HepG2 (cell line): ENCODE data around the gene DDX54. TPM values are rescaled to one million over a fixed set of nuclear protein-coding genes. Genes with fewer than 3 reads are reported as not detected.
A peak's percentile ranks its signal among the peaks of the same experiment; 100 is the strongest.

ENCODE experiments used
- GABPB1 ChIP-seq: IDR thresholded peaks from 2 replicates; pipeline ENCODE4 v1.6.1; 2016; ENCODE audit warnings: mild to moderate bottlenecking, missing genetic modification reagents, moderate library complexity, missing compliant biosample characterization
- KDM5B ChIP-seq: sonication (generic); formaldehyde crosslinking; IDR thresholded peaks from 2 replicates; pipeline ENCODE4 v1.4.0; 2020; ENCODE audit warnings: missing genetic modification reagents, mild to moderate bottlenecking, borderline replicate concordance
- NKX3-1 ChIP-seq: sonication (generic); formaldehyde crosslinking; IDR thresholded peaks from 2 replicates; pipeline ENCODE4 v1.5.0; 2020; ENCODE audit warnings: missing genetic modification reagents
- RXRB ChIP-seq: IDR thresholded peaks from 2 replicates; pipeline ENCODE4 v1.6.1; 2016; ENCODE audit warnings: borderline replicate concordance, missing genetic modification reagents, missing compliant biosample characterization
- SOX13 ChIP-seq, 3 experiments: fragments of 450-650 bp in 1 of 3; sonication (generic) in 1 of 3; formaldehyde crosslinking in 1 of 3; IDR thresholded peaks in 2 of 3; conservative IDR thresholded peaks in 1 of 3; 2 replicates each; pipeline versions ENCODE4 v1.5.0 to v1.6.1; 2016 to 2020; ENCODE audit warnings: antibody characterized with exemption in 1 of 3, mild to moderate bottlenecking in 1 of 3, missing compliant biosample characterization in 1 of 3, missing genetic modification reagents in 1 of 3, moderate library complexity in 1 of 3
- TCF7L2 ChIP-seq: IDR thresholded peaks from 2 replicates; pipeline ENCODE4 v1.6.1; 2011; ENCODE audit warnings: mild to moderate bottlenecking, low read depth, low read length, moderate library complexity
- ZFP1 ChIP-seq: IDR thresholded peaks from 2 replicates; pipeline ENCODE4 v1.6.1; 2016
- ZFP62 ChIP-seq: sonication (generic); formaldehyde crosslinking; IDR thresholded peaks from 2 replicates; pipeline ENCODE4 v1.4.0; 2020; ENCODE audit warnings: missing genetic modification reagents
- ZIK1 ChIP-seq: sonication (generic); formaldehyde crosslinking; IDR thresholded peaks from 2 replicates; pipeline ENCODE4 v1.5.0; 2020; ENCODE audit warnings: mild to moderate bottlenecking, low read depth, missing genetic modification reagents, borderline replicate concordance
- ZNF121 ChIP-seq: sonication (generic); formaldehyde crosslinking; IDR thresholded peaks from 2 replicates; pipeline ENCODE4 v1.5.0; 2020; ENCODE audit warnings: mild to moderate bottlenecking, missing genetic modification reagents
- ZNF432 ChIP-seq: sonication (generic); formaldehyde crosslinking; IDR thresholded peaks from 2 replicates; pipeline ENCODE4 v1.5.0; 2020; ENCODE audit warnings: missing genetic modification reagents, mild to moderate bottlenecking, borderline replicate concordance
- ZNF446 ChIP-seq: sonication (generic); formaldehyde crosslinking; IDR thresholded peaks from 2 replicates; pipeline ENCODE4 v1.5.0; 2020; ENCODE audit warnings: mild to moderate bottlenecking, missing genetic modification reagents
- ZNF552 ChIP-seq: sonication (generic); formaldehyde crosslinking; IDR thresholded peaks from 2 replicates; pipeline ENCODE4 v1.9.0; 2022; ENCODE audit warnings: missing genetic modification reagents, mild to moderate bottlenecking, borderline replicate concordance
- polyA plus RNA-seq, 8 experiments: library from polyadenylated mRNA; depleted of rRNA in 3 of 8; stranded (reverse) in 7 of 8; unstranded in 1 of 8; fragments of >200 nt; fragmentation: Illumina TruSeq in 4 of 8; extraction: Trizol in 4 of 8; gene quantifications; 2 replicates each; pipeline versions ENCODE4 v1.2.1 to v1.2.3, GENCODE V29; 2011 to 2016; ENCODE audit warnings: low read depth in 4 of 8, missing spikeins in 1 of 8, mixed read lengths in 1 of 8; ENCODE audit not compliant: insufficient read depth in 1 of 8
- total RNA-seq, 5 experiments: library from RNA; depleted of rRNA; stranded (reverse); fragments of >200 nt; fragmentation: Illumina TruSeq; extraction: Trizol; gene quantifications; 2 replicates each; pipeline ENCODE4 v1.2.3, GENCODE V29; 2016; ENCODE audit warnings: low read depth in 1 of 5
- TF ChIP-seq, protein P1 (sequence below): sonication (generic); formaldehyde crosslinking; IDR thresholded peaks from 2 replicates; pipeline ENCODE4 v1.4.0; 2020; ENCODE audit warnings: missing genetic modification reagents; ENCODE audit errors: not compliant biosample characterization
- TF ChIP-seq, protein P2 (sequence below): IDR thresholded peaks from 2 replicates; pipeline ENCODE4 v1.6.1; 2016; ENCODE audit warnings: missing genetic modification reagents, missing compliant biosample characterization
- TF ChIP-seq, protein P3 (sequence below): sonication (generic); formaldehyde crosslinking; IDR thresholded peaks from 2 replicates; pipeline ENCODE4 v1.8.0; 2022; ENCODE audit warnings: missing genetic modification reagents, low read depth, mild to moderate bottlenecking, borderline replicate concordance
- TF ChIP-seq, protein P4 (sequence below): IDR thresholded peaks from 2 replicates; pipeline ENCODE4 v1.6.1; 2016; ENCODE audit warnings: missing biosample characterization, missing genetic modification reagents, low read depth
- TF ChIP-seq, protein P5 (sequence below): sonication (generic); formaldehyde crosslinking; IDR thresholded peaks from 2 replicates; pipeline ENCODE4 v1.9.0; 2021; ENCODE audit warnings: missing genetic modification reagents, mild to moderate bottlenecking, borderline replicate concordance
- TF ChIP-seq, protein P6 (sequence below): sonication (generic); formaldehyde crosslinking; IDR thresholded peaks from 2 replicates; pipeline ENCODE4 v1.9.0; 2021; ENCODE audit warnings: missing genetic modification reagents, borderline replicate concordance

Gene DDX54
- total and polyA plus RNA-seq, 2 of the 13 experiments (the other 11 are each of a cell fraction or from before 2014, with no cell fraction given) = 59.7 to 61.1 TPM

DNA sequence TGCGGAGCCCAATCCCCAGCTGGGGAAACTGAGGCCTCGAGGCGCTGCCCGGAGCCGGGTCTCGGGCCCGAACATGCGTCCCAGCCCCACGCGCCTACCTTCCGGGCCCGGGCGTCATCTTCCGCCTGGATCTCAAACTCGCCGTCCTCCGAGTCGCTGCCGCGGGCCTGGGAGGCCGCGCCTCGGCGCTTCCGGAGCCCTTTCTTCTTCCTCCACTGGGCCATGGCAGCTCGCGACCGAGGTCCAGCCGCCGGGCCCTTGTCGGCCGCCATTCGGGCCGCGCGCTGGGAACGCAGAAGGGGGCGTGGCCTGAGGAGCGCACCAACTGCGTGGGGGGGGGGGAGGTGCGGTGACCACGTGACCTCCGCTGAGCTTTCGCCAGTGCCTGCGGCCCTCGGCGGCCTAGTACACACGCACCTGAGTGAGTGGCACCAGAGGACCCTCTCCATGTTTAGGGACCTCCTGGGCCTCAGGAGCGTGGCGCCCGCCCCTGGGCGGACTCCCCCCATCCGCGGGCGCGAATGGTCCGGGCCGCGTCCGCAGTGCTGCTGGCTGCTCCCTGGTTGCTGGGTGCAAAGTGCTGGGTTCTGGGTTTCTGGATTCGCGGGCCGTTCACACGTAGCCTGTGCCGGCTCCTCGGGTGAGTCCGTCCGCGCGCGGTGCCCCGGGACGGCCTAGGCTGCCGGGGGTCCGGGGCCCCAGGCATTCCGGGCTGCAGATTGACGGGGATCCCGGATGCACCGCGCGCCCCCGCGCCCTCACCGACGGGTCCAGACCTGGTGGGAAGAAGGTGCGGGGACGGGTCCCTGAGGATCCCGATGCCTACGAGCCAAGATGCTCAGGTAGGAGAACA, at the start of gene DDX54, which contains the start of gene RITA1 (continued):
- TF ChIP-seq, protein P1, sequence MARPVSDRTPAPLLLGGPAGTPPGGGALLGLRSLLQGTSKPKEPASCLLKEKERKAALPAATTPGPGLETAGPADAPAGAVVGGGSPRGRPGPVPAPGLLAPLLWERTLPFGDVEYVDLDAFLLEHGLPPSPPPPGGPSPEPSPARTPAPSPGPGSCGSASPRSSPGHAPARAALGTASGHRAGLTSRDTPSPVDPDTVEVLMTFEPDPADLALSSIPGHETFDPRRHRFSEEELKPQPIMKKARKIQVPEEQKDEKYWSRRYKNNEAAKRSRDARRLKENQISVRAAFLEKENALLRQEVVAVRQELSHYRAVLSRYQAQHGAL (CRISPR knock-in tag) = no peak
- TF ChIP-seq GABPB1 (CRISPR knock-in tag) (peak; percentile 84; the same call in 1 of the 2 replicates), ZIK1 (CRISPR knock-in tag) (peak; percentile 81; the same call in 1 of the 2 replicates), SOX13 (IDR thresholded peaks at IDR 0.05) (no peak; the same call in 1 of the 2 replicates), SOX13 (CRISPR knock-in tag; conservative IDR thresholded peaks at IDR 0.05 in 1 of 2, IDR thresholded peaks at IDR 0.05 in 1 of 2) (no peak), RXRB (CRISPR knock-in tag) (peak; percentile 64; the same call in 1 of the 2 replicates), ZNF432 (0 out of 2 replicates have a peak, but pooled peaks have one; percentile 7), KDM5B (CRISPR knock-in tag) (peak; percentile 74), ZNF121 (CRISPR knock-in tag) (peak; percentile 47; the same call in 1 of the 2 replicates), TCF7L2 (no peak), ZFP1 (no peak; the same call in 1 of the 2 replicates), ZNF552 (peak; percentile 82), ZFP62 (CRISPR knock-in tag) (no peak), ZNF446 (CRISPR knock-in tag) (no peak), NKX3-1 (CRISPR knock-in tag) (peak; percentile 18; the same call in 1 of the 2 replicates)
- TF ChIP-seq, protein P2, sequence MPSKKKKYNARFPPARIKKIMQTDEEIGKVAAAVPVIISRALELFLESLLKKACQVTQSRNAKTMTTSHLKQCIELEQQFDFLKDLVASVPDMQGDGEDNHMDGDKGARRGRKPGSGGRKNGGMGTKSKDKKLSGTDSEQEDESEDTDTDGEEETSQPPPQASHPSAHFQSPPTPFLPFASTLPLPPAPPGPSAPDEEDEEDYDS (CRISPR knock-in tag) = peak; percentile 70; the same call in 1 of the 2 replicates
- TF ChIP-seq, protein P3, sequence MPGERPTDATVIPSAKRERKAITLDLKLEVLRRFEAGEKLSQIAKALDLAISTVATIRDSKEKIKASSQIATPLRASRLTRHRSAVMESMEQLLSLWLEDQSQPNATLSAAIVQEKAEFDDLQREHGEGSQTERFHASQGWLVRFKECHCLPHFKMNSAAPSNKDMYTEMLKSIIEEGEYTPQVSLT (CRISPR knock-in tag) = no peak
- TF ChIP-seq, protein P4, sequence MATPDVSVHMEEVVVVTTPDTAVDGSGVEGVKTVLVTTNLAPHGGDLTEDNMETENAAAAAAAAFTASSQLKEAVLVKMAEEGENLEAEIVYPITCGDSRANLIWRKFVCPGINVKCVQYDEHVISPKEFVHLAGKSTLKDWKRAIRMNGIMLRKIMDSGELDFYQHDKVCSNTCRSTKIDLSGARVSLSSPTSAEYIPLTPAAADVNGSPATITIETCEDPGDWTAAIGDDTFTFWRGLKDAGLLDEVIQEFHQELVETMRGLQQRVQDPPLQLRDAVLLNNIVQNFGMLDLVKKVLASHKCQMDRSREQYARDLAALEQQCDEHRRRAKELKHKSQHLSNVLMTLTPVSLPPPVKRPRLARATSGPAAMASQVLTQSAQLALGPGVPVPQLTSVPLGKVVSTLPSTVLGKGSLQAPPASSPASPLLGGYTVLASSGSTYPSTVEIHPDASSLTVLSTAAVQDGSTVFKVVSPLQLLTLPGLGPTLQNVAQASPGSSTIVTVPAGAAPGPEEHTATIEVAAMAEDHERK (CRISPR knock-in tag) = peak; percentile 42; the same call in 1 of the 2 replicates
- TF ChIP-seq, protein P5, sequence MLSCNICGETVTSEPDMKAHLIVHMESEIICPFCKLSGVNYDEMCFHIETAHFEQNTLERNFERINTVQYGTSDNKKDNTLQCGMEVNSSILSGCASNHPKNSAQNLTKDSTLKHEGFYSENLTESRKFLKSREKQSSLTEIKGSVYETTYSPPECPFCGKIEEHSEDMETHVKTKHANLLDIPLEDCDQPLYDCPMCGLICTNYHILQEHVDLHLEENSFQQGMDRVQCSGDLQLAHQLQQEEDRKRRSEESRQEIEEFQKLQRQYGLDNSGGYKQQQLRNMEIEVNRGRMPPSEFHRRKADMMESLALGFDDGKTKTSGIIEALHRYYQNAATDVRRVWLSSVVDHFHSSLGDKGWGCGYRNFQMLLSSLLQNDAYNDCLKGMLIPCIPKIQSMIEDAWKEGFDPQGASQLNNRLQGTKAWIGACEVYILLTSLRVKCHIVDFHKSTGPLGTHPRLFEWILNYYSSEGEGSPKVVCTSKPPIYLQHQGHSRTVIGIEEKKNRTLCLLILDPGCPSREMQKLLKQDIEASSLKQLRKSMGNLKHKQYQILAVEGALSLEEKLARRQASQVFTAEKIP (CRISPR knock-in tag) = no peak
- TF ChIP-seq, protein P6, sequence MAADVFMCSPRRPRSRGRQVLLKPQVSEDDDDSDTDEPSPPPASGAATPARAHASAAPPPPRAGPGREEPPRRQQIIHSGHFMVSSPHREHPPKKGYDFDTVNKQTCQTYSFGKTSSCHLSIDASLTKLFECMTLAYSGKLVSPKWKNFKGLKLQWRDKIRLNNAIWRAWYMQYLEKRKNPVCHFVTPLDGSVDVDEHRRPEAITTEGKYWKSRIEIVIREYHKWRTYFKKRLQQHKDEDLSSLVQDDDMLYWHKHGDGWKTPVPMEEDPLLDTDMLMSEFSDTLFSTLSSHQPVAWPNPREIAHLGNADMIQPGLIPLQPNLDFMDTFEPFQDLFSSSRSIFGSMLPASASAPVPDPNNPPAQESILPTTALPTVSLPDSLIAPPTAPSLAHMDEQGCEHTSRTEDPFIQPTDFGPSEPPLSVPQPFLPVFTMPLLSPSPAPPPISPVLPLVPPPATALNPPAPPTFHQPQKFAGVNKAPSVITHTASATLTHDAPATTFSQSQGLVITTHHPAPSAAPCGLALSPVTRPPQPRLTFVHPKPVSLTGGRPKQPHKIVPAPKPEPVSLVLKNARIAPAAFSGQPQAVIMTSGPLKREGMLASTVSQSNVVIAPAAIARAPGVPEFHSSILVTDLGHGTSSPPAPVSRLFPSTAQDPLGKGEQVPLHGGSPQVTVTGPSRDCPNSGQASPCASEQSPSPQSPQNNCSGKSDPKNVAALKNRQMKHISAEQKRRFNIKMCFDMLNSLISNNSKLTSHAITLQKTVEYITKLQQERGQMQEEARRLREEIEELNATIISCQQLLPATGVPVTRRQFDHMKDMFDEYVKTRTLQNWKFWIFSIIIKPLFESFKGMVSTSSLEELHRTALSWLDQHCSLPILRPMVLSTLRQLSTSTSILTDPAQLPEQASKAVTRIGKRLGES (CRISPR knock-in tag) = no peak
